T-cell (primary cell): ENCODE results near the gene GPS1. TPM values are rescaled to one million over a fixed set of nuclear protein-coding genes. Genes with fewer than 3 reads are reported as not detected.
A peak's percentile ranks its signal among the peaks of the same experiment; 100 is the strongest.

Experiments
- ATAC-seq, 4 experiments: fragments of 200-7000 bp in 3 of 4; fragments of 150-1000 bp in 1 of 4; cut with Tn5 transposase; replicated peaks in 1 of 4; 1 replicate in 3 of 4; 2 replicates in 1 of 4; pipeline ENCODE4 v1.10.0; 2021; ENCODE audit warnings: moderate library complexity in 3 of 4, mild to moderate bottlenecking in 2 of 4, moderate number of reproducible peaks in 1 of 4
- CTCF ChIA-PET, 2 donors: fragments of 300-600 bp; sonication (Branson Sonifier 250); formaldehyde crosslinking; loops; one replicate each; lab custom pipeline; 2022; ENCODE audit warnings: antibody characterized with exemption in 2 of 2; lab: Charles Lee
- POLR2A ChIA-PET, 2 donors: fragments of 300-600 bp; sonication (Branson Sonifier 250); formaldehyde crosslinking; loops; one replicate each; lab custom pipeline; 2022; ENCODE audit warnings: antibody characterized with exemption in 2 of 2; lab: Charles Lee
- DNase-seq, 35 experiments: peaks; one replicate each; pipeline versions ENCODE4 v3.0.0 to v3.0.0-alpha.2; 2013 to 2023
- H3K27ac ChIP-seq: one replicate; pipeline ENCODE4 v1.5.1; 2013; ENCODE audit warnings: low read length
- H3K27me3 ChIP-seq, 2 experiments: replicated peaks in 1 of 2; 1 replicate in 1 of 2; 2 replicates in 1 of 2; pipeline versions ENCODE4 v1.6.1 to v1.7.0; 2013; ENCODE audit warnings: low read length in 1 of 2, mixed read lengths in 1 of 2; ENCODE audit not compliant: control insufficient read depth in 2 of 2, insufficient read depth in 2 of 2; ENCODE audit errors: extremely low read depth in 1 of 2
- H3K36me3 ChIP-seq, 2 donors: 1 replicate in 1 of 2; 2 replicates in 1 of 2; pipeline versions ENCODE4 v1.6.1 to v1.7.0; 2013; ENCODE audit warnings: low read length in 1 of 2; ENCODE audit not compliant: control insufficient read depth in 2 of 2, insufficient read depth in 1 of 2; ENCODE audit errors: extremely low read depth in 1 of 2
- H3K4me1 ChIP-seq, 2 experiments: 1 replicate in 1 of 2; 2 replicates in 1 of 2; pipeline versions ENCODE4 v1.6.1 to v1.7.0; 2013; ENCODE audit warnings: low read length in 2 of 2, mixed read lengths in 1 of 2; ENCODE audit not compliant: insufficient read depth in 2 of 2, control insufficient read depth in 1 of 2; ENCODE audit errors: extremely low read depth in 1 of 2
- H3K4me3 ChIP-seq, 2 donors: 1 replicate in 1 of 2; 2 replicates in 1 of 2; pipeline versions ENCODE4 v1.5.1 to v1.7.0; 2013; ENCODE audit warnings: mild to moderate bottlenecking in 2 of 2, low read length in 1 of 2, moderate library complexity in 1 of 2; ENCODE audit not compliant: control insufficient read depth in 1 of 2; ENCODE audit errors: extremely low read depth in 1 of 2
- H3K9me3 ChIP-seq: 2 replicates; pipeline ENCODE4 v1.7.0; 2013
- H3K27ac Mint-ChIP-seq, 2 donors: one replicate each; pipeline ENCODE4 v1.8.0; 2020 to 2021; ENCODE audit warnings: mild to moderate bottlenecking in 2 of 2, mixed read lengths in 2 of 2
- H3K27me3 Mint-ChIP-seq, 2 donors: one replicate each; pipeline ENCODE4 v1.8.0; 2021 to 2022; ENCODE audit warnings: mixed read lengths in 2 of 2
- H3K36me3 Mint-ChIP-seq: one replicate; pipeline ENCODE4 v1.8.0; 2021; ENCODE audit warnings: mixed read lengths
- H3K4me1 Mint-ChIP-seq, 3 donors: one replicate each; pipeline ENCODE4 v1.8.0; 2020 to 2022; ENCODE audit warnings: mixed read lengths in 3 of 3, mild to moderate bottlenecking in 1 of 3
- H3K4me3 Mint-ChIP-seq, 3 donors: one replicate each; pipeline ENCODE4 v1.8.0; 2020 to 2022; ENCODE audit warnings: mild to moderate bottlenecking in 3 of 3, mixed read lengths in 3 of 3, moderate library complexity in 3 of 3
- H3K9me3 Mint-ChIP-seq, 3 donors: one replicate each; pipeline ENCODE4 v1.8.0; 2020 to 2022; ENCODE audit warnings: mixed read lengths in 3 of 3
- WGBS: methylation state at CpG from one replicate; pipeline ENCODE4 v1.1.5; 2013; ENCODE audit warnings: missing lambda C conversion rate; ENCODE audit not compliant: insufficient coverage; 5-methylcytosine and 5-hydroxymethylcytosine counted together
- total RNA-seq, 35 experiments: library from RNA in 6 of 35; stranded (reverse) in 6 of 35; fragments of 120-200 nt in 1 of 35; gene quantifications; one replicate each; pipeline versions ENCODE4 v1.2.1 to v1.2.4 and lab custom pipeline; 2013 to 2026

GPS1 gene
- total RNA-seq, 5 donors from 2014 or later (not counting 1 experiment from before 2014, with no cell fraction given) = 75.3 to 117 (median 98.0) TPM

- Histone ChIP-seq H3K4me1 (peaks cover 9 to 45% of the 10 kb centered on the region in 2 experiments), H3K36me3 (peaks cover 6 to 28% of the 10 kb centered on the region in 2 donors), H3K27ac (no peak overlapping the region), H3K27me3 (no peaks in the 10 kb centered on the region), H3K4me3 (peak overlapping the region; percentile 39 to 51), H3K9me3 (no peaks in the 10 kb centered on the region)
- H3K27ac Mint-ChIP-seq = peak overlapping the region; percentile 85 to 88
- peaks cover 7% of the 10 kb centered on the region for H3K36me3 Mint-ChIP-seq
- CTCF ChIA-PET = interaction anchor here in 1 of 2 donors (1.0 kb wide), 1 partner anchor 13 kb away, joined by 4 read pairs; the partner anchor contains the start of gene DCXR
- H3K4me3 Mint-ChIP-seq = peak overlapping the region; percentile 80 to 87 (median 86)
- no peaks in the 10 kb centered on the region for H3K27me3 Mint-ChIP-seq
- peaks cover 5 to 26% (median 18%) of the 10 kb centered on the region in 3 donors for H3K4me1 Mint-ChIP-seq
- WGBS = 18% methylated on average over 67 of the region's 79 CpGs
- no peak for DNase-seq
- POLR2A ChIA-PET = no interaction called here
- H3K9me3 Mint-ChIP-seq = no peaks in the 10 kb centered on the region
- ATAC-seq = peak; percentile 7 to 28 (median 16)
Measured at GRCh38 chr17:82050761-82051641, 697 bp upstream of the GPS1 start.

- peaks cover 5 to 26% (median 18%) of the 10 kb centered on the region in 3 donors for H3K4me1 Mint-ChIP-seq
- DNase-seq = no peak
- H3K4me3 Mint-ChIP-seq = peak overlapping the region; percentile 66 to 82 (median 79)
- Histone ChIP-seq H3K27ac (no peak overlapping the region), H3K36me3 (peaks cover 6 to 44% of the 10 kb centered on the region in 2 donors), H3K4me3 (peak overlapping the region; percentile 75 to 81), H3K27me3 (no peaks in the 10 kb centered on the region), H3K9me3 (no peaks in the 10 kb centered on the region), H3K4me1 (peaks cover 9 to 45% of the 10 kb centered on the region in 2 experiments)
- ChIA-PET POLR2A (interaction anchor here in 1 of 2 donors (0.5 kb wide), 1 partner anchor 54 kb away, joined by 4 read pairs; no protein-coding TSS in a partner anchor), CTCF (no interaction called here)
- H3K27ac Mint-ChIP-seq = no peak overlapping the region
- 40% methylated on average over 14 of the region's 19 CpGs for WGBS
- peaks cover 2% of the 10 kb centered on the region for H3K36me3 Mint-ChIP-seq
- H3K9me3 Mint-ChIP-seq = no peaks in the 10 kb centered on the region
- ATAC-seq = no peak
- H3K27me3 Mint-ChIP-seq = no peaks in the 10 kb centered on the region
Measured at GRCh38 chr17:82052638-82053059, 951 bp downstream of the GPS1 start.

- CTCF ChIA-PET = no interaction called here
- DNase-seq = no peak
- peaks cover 3% of the 10 kb centered on the region for H3K36me3 Mint-ChIP-seq
- 94% methylated on average over 19 of the region's 19 CpGs for WGBS
- H3K4me1 Mint-ChIP-seq = peaks cover 5 to 26% (median 18%) of the 10 kb centered on the region in 3 donors
- H3K9me3 Mint-ChIP-seq = no peaks in the 10 kb centered on the region
- peaks cover 2 to 47% of the 10 kb centered on the region in 2 donors for H3K36me3 ChIP-seq
- H3K27ac ChIP-seq = no peak overlapping the region
- H3K4me1 ChIP-seq = peaks cover 9 to 45% of the 10 kb centered on the region in 2 experiments
- H3K27ac Mint-ChIP-seq = peak overlapping the region in 1 of 2 donors; percentile 48
- H3K9me3 ChIP-seq = no peaks in the 10 kb centered on the region
- POLR2A ChIA-PET = no interaction called here
- peak overlapping the region; percentile 66 to 82 (median 79) for H3K4me3 Mint-ChIP-seq
- ATAC-seq = no peak
- H3K27me3 Mint-ChIP-seq = no peaks in the 10 kb centered on the region
- no peak overlapping the region for H3K4me3 ChIP-seq
- no peaks in the 10 kb centered on the region for H3K27me3 ChIP-seq
Measured at GRCh38 chr17:82053130-82053529, 1.4 kb downstream of the GPS1 start.

GRCh38 chr17:82053556-82054263 lies 2.0 kb downstream of the GPS1 start:
- peak overlapping the region in 1 of 2 donors; percentile 48 for H3K27ac Mint-ChIP-seq
- ChIA-PET POLR2A (no interaction called here), CTCF (no interaction called here)
- Histone ChIP-seq H3K36me3 (peaks cover 4 to 45% of the 10 kb centered on the region in 2 donors), H3K27me3 (no peaks in the 10 kb centered on the region), H3K4me1 (peaks cover 9 to 45% of the 10 kb centered on the region in 2 experiments), H3K9me3 (no peaks in the 10 kb centered on the region), H3K4me3 (no peak overlapping the region), H3K27ac (no peak overlapping the region)
- WGBS = 93% methylated on average over 27 of the region's 28 CpGs
- H3K4me1 Mint-ChIP-seq = peaks cover 5 to 26% (median 18%) of the 10 kb centered on the region in 3 donors
- peak overlapping the region; percentile 66 to 82 (median 79) for H3K4me3 Mint-ChIP-seq
- no peak for DNase-seq
- peaks cover 3% of the 10 kb centered on the region for H3K36me3 Mint-ChIP-seq
- H3K27me3 Mint-ChIP-seq = no peaks in the 10 kb centered on the region
- no peaks in the 10 kb centered on the region for H3K9me3 Mint-ChIP-seq
- ATAC-seq = no peak

GRCh38 chr17:82054351-82055022 lies 2.8 kb downstream of the GPS1 start:
- H3K4me3 Mint-ChIP-seq = peak overlapping the region; percentile 9 to 66 (median 61)
- peaks cover 3% of the 10 kb centered on the region for H3K36me3 Mint-ChIP-seq
- ChIA-PET POLR2A (no interaction called here), CTCF (no interaction called here)
- peaks cover 5 to 24% (median 18%) of the 10 kb centered on the region in 3 donors for H3K4me1 Mint-ChIP-seq
- H3K27ac Mint-ChIP-seq = no peak overlapping the region
- no peak overlapping the region for H3K27ac ChIP-seq
- ATAC-seq (no peak), DNase-seq (no peak)
- H3K27me3 ChIP-seq = no peaks in the 10 kb centered on the region
- H3K4me3 ChIP-seq = no peak overlapping the region
- H3K27me3 Mint-ChIP-seq = no peaks in the 10 kb centered on the region
- no peaks in the 10 kb centered on the region for H3K9me3 Mint-ChIP-seq
- peaks cover 9 to 42% of the 10 kb centered on the region in 2 experiments for H3K4me1 ChIP-seq
- no peaks in the 10 kb centered on the region for H3K9me3 ChIP-seq
- H3K36me3 ChIP-seq = peaks cover 12 to 49% of the 10 kb centered on the region in 2 donors
- WGBS = 95% methylated on average over 38 of the region's 38 CpGs
